WERI-Rb-1 (cell line): ENCODE results near the gene TSNAX.

Experiments used
- DNase-seq: peaks from one replicate; pipeline ENCODE4 v3.0.0-alpha.2; 2020
- H3K27ac ChIP-seq: fragments of 250-450 bp; sonication (Bioruptor Pico); 2 replicates; pipeline ENCODE4 v1.5.1; 2020; ENCODE audit warnings: mild to moderate bottlenecking, moderate library complexity
- H3K27me3 ChIP-seq: fragments of 250-450 bp; sonication (Bioruptor Pico); 2 replicates; pipeline ENCODE4 v1.5.1; 2021; ENCODE audit warnings: mild to moderate bottlenecking, low read depth, moderate library complexity; ENCODE audit not compliant: insufficient read depth, severe bottlenecking
- H3K36me3 ChIP-seq: fragments of 250-450 bp; sonication (Bioruptor Pico); 2 replicates; pipeline ENCODE4 v1.5.1; 2020; ENCODE audit warnings: mild to moderate bottlenecking, moderate library complexity
- H3K4me3 ChIP-seq: 2 replicates; pipeline ENCODE4 v1.5.1; 2011; ENCODE audit warnings: low read depth, mild to moderate bottlenecking, control low read depth, low read length
- H3K9me3 ChIP-seq: fragments of 250-450 bp; sonication (Bioruptor Pico); 2 replicates; pipeline ENCODE4 v1.5.1; 2021; ENCODE audit warnings: mild to moderate bottlenecking, moderate library complexity; ENCODE audit not compliant: severe bottlenecking
- CTCF ChIP-seq: IDR thresholded peaks from 2 replicates; pipeline ENCODE4 v1.5.1; 2011; ENCODE audit warnings: low read depth, mild to moderate bottlenecking, control low read depth, inconsistent platforms, low read length

TSNAX gene

GRCh38 chr1:231487019-231487418 is 41.5 kb upstream of the TSNAX start:
- Histone ChIP-seq H3K36me3 (no peaks in the 10 kb centered on the region), H3K4me3 (no peak overlapping the region), H3K27ac (no peak overlapping the region), H3K27me3 (no peaks in the 10 kb centered on the region), H3K9me3 (no peaks in the 10 kb centered on the region)
- no peak for TF ChIP-seq CTCF
- no peak for DNase-seq

- Histone ChIP-seq H3K27ac (no peak overlapping the region), H3K4me3 (no peak overlapping the region), H3K9me3 (no peaks in the 10 kb centered on the region), H3K27me3 (no peaks in the 10 kb centered on the region), H3K36me3 (no peaks in the 10 kb centered on the region)
- no peak for DNase-seq
- TF ChIP-seq CTCF: no peak
Measured at GRCh38 chr1:231487910-231488309, 40.6 kb upstream of the TSNAX start.

DNA sequence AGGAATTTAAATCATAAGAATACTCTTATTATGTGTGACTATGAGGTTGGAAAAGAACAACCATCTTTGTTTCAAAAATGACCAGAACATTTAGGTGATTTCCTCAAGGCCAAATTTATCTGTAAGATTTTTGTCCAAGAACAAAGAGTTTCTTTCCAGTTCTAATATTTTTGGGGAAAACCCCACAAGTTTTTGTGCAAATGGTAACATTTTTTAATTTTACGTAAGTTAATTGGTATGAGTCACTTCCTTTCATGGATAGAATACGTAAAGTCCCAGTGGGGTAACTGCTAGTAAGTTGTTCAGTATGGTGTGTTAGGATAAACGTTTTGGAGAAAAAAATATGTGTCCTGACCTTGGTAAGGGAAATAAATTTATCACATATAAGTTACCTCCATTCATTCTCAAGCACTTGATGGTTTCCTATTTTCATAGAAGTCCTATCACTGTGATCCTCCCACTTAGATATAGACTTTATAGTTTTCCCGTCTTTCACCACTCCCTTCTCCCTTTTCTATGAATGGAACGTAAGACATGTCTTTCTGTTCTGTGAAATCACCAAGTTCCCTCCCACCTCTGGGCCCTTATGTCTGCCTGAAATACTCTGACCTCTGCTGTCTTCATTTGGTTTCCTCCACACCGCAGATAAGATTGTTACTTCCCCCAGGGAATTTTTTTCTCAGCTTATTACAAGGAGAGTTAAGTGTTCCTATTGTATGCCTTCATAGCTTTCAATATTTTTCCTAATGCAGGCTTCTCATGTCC is 34.9 kb upstream of the TSNAX start:
- no peak for DNase-seq
- Histone ChIP-seq H3K36me3 (no peaks in the 10 kb centered on the region), H3K9me3 (peaks cover 6% of the 10 kb centered on the region), H3K27ac (no peak overlapping the region), H3K27me3 (no peaks in the 10 kb centered on the region), H3K4me3 (no peak overlapping the region)
- no peak for TF ChIP-seq CTCF

DNA sequence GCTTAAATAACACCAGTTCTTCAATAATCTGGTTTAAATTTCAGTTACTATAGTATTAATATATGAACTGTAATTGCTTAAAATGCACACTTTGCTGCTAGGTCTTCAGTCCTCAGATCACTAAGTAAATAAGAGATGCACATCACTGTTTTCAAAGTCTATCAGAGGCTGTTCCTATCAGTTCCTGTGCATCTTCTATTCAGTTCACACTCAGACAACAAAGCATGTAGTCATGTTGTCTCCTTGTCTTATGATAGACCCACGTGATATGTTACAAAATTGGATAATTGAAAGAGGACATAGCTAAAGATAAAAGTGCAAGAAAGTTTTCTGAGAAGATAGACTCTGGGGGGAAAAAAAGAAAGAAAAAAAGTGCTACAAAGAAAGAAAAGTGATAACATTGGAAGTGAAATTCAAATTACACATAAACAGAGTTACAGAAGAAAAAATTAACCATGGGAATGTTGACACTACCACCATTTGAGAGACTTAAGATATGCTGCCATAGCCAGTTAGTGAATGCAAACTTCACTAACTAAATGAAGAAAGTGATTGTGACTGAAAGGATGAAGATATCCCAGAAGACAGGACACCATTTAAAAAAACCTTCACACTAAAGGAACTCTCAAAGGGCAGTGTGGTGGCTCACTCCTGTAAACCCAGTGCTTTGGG is 33.9 kb upstream of the TSNAX start:
- TF ChIP-seq CTCF: no peak
- no peak for DNase-seq
- Histone ChIP-seq H3K4me3 (no peak overlapping the region), H3K9me3 (peaks cover 16% of the 10 kb centered on the region), H3K36me3 (no peaks in the 10 kb centered on the region), H3K27me3 (no peaks in the 10 kb centered on the region), H3K27ac (no peak overlapping the region)

- Histone ChIP-seq H3K27me3 (no peaks in the 10 kb centered on the region), H3K4me3 (no peak overlapping the region), H3K9me3 (peaks cover 25% of the 10 kb centered on the region), H3K36me3 (no peaks in the 10 kb centered on the region), H3K27ac (no peak overlapping the region)
- no peak for TF ChIP-seq CTCF
- DNase-seq: no peak
Measured at GRCh38 chr1:231497629-231498152, 30.8 kb upstream of the TSNAX start.
